HG02938 (cell line): Measurements from ENCODE around the gene ATP8A1.

Source experiments
- ATAC-seq: cut with Tn5 transposase; IDR thresholded peaks from one replicate; pipeline ENCODE4 v1.9.1; 2021; ENCODE audit warnings: mild to moderate bottlenecking, moderate library complexity; ENCODE audit not compliant: unreplicated experiment

ATP8A1 gene

DNA sequence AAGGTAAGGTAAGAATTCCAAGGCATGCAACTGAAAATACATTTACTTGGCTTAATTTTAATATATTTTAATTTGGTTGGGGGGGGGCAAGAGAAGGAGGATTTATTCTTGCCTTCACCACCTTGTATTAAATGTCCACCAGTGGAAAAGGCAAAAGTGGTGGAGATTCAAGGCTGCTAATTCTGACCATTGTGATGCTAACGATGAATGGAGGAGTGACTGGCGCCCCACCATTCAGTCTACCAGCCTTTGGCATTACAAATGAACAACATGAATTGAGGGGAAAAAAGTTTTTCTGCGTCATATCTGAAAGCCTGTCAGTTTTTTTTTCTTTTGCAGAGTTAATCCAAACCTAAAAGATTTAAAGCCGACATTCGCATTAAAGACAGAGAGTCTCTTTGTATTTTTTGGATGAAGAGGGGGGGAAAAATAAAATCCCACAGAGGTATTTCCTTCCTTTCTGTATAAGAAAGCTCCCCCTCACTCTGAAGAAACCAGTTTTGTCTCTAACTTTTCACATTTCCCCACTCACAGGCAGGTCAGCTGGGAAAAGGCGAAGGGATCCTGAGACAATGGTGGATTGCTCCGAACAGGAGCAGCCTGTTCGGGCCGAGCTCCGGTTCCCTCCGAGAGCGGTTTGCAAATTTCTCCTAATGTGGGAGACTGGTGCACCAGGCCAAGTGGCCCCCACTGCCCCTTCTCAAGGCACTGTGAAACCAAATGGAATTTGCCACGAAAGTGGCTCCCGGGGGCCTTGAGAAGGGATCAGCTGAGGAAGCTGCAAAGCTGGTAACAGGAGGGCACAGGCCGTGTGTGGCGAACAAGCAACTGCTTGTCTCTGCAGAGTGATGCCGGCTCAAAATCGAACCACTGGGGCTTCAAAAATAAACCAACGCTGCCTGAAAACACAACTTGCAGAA is 231.5 kb downstream of the ATP8A1 start:
- no peak for ATAC-seq

DNA sequence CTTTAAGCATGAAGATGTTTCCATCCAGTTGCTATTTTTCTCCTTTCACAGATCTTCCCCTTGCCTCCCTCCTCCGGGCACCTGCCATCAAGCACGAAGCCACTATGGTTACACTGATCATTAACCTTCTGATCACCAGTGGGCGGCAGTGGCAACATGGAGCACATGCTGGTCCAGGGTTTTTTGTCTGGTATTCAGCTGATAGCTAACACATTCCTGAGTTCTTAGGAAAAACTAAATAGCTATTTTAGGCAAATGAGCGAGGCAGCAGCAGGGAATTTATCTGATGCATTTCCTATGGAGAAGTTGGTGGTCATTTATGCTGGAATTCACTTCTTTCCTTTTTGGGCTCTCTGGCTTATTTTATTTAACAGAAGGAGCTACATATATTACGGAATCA is 236.8 kb downstream of the ATP8A1 start:
- no peak for ATAC-seq

DNA sequence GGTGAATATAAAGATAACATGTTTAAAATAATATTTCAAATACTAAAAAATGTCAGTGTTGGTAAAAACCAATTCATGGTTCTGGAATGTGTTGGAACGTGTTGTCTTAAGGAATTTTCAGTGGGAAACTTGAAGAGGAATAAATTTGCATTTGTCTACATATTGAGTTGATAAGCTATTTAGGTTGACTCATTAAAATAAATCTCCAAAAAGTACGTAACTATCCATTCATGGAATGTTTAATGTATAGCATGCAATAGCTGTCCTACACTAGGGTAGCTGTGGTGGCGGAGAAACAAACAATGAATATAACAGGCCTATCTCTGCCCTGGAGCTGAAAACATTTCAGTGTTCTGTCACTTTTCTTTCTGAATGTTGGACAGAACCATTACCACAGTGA is 239.4 kb downstream of the ATP8A1 start:
- ATAC-seq, result no peak

DNA sequence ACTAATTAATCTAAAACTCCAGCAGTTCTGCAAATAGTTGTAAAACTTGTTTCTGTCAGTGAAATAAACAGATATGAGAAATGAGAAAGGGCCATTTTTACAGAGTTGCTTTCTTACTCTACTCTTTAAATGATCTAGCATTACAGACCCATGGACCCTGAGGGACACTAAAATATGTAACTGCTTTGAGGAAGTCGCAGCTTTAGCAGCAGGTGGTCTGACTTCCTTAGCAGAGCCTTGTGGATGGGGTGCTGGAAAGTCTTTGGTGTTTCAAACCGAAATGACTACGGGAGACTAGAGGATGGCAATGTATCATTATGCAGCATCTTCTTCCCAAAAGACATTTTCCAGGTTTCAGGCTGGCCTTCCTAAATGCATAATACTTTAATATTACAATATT is 240.9 kb downstream of the ATP8A1 start:
- no peak for ATAC-seq

DNA sequence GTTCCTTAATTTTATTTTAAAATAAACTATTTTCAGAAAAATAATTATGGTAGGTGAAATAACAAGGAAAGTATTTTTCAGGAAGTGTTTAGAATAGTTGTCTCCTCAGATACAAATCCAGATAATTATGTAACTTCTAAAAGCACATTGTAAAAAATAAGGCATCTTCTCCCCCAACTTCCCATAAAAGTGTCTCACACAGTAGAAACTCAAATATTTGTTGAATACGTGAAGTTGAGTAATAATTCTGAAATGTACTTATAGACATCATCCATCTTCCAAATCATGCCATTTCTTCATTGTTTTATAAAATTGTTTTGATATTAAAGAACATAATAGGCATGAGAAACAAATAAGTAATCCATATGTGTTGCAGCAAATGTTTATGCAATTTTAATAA is 241.6 kb downstream of the ATP8A1 start:
- ATAC-seq, result no peak

DNA sequence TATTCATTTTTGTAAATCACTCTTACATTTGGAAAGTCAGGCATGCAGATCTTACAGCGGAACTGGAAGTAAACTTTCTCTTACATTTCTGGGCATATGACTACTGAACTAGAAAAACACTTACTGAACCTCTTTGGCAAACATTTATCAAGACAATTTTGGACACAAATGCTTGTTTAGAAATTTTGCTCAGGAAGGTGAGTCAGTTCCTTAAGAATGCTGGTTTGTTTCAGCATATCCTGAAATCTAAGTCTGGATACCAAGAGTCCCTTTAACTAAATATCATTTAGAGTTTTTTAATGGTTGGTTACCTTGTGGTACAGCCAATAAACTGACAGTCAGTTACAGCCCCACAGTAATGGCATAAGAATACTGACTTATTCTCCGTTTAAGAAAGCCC is 244.7 kb downstream of the ATP8A1 start:
- no peak for ATAC-seq

DNA sequence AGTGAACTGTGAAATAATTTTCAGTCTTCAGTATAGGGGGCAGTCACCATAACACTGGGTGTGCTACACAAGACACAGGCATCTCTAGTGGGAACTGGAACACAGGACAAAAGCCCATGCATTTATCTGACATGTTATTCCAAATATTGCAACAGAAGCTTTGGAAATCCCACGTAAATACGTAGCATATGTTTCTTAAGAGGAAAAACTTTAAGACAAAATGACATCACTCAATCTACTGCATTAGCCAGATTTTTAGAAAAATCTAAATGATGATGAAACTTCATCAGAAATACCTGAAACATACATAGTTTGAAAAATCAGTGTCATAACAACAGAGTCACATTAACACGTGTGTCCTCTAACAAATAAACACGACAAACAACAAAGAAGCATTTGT is 245.1 kb downstream of the ATP8A1 start:
- ATAC-seq, result no peak

DNA sequence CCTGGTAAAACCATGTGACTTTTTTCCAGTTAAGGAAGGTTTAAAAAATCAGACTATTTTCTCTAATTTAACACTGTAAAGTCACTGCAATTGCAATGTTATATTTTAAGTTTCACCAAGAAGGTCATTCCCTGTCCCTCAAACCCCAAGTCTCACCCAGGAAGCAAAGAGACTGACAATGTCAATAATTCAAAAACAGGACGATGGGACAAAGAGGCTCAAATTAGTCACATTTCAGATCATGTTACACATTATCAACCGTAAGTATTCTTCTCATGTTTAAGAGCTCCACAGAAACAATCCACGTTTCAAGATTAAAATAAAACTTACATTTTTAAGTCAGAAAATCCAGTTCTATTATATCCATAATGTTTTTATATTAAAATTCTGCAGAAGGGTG is 246.5 kb downstream of the ATP8A1 start:
- ATAC-seq, result no peak

DNA sequence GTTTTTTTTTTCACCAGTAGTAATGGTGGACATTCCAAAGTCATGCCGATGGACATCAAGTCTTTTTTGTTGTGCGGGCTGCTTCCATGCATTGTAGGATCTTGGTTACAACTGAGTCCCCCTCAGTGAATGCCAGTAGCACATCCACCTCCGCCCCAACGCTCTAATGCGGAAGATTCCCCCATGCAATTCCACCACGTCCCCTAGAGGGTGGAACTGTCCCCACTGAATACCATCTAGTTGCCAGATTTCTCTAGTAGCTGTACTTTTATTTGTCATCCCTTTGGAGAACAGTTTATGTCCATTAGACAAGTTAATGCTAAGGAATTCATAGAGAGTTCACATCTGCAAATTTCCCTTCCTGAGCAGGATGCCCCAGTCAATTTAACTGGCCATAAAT is 252.9 kb downstream of the ATP8A1 start:
- ATAC-seq, result no peak

DNA sequence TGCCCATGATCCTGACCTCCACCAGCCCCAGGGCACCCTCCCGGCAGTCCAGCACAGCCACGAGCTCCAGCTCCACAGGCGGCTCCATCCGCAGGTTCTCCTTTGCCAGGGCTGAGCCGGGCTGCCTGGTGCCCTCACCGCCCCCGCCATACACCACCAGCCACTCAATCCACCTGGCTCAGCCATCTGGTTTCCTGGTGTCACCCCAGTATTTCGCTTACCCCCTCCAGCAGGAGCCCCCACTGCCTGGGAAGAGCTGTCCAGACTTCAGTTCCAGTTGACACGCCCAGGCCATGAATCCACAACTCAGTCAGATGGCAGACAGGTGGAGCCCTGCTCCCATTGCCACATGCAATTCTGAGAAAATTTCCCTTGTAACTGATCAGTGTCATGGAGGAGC is 255.7 kb downstream of the ATP8A1 start:
- ATAC-seq, result no peak

DNA sequence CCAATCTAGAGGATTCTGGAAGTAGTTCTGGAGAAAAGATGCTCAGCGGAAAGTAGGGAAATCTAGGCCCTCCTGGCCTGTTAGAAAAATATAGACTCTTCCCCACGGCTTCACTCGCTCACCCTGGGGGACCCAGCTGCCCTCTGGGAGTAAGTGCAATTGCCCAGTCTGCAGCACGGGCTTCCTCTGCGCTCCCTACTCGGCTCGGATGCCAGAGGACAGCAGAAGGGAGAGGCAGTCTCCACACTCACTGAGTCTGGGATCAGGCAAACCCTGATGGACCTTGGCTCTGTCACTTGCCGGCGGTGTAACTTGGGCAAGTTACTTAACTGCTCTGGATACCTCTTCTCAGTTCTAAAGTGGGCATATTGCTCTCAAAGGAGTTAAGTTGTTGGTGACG is 257.5 kb downstream of the ATP8A1 start:
- ATAC-seq, result no peak

DNA sequence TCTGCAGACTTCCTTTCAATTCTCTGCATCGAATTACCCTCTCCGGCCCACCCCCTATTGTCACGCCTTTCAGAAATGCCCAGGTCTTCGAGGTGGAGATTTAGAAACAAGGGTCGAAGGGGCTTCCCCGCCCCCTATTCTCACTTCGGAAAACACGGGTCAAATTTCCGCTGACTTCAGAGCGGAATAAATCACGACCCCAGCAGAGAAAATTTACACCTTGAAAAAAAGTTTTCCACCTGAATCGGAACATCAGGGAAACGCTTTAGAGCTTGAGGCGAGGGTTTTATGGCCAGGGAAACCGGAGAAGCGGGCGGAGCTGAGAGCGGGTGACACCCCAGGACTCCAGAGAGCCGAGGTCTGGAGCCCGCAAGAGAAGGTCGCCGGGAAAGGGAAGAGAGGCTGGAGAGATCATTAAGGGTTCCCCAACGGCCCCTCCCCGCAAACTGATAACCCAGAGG is 258.0 kb downstream of the ATP8A1 start:
- ATAC-seq, result no peak

DNA sequence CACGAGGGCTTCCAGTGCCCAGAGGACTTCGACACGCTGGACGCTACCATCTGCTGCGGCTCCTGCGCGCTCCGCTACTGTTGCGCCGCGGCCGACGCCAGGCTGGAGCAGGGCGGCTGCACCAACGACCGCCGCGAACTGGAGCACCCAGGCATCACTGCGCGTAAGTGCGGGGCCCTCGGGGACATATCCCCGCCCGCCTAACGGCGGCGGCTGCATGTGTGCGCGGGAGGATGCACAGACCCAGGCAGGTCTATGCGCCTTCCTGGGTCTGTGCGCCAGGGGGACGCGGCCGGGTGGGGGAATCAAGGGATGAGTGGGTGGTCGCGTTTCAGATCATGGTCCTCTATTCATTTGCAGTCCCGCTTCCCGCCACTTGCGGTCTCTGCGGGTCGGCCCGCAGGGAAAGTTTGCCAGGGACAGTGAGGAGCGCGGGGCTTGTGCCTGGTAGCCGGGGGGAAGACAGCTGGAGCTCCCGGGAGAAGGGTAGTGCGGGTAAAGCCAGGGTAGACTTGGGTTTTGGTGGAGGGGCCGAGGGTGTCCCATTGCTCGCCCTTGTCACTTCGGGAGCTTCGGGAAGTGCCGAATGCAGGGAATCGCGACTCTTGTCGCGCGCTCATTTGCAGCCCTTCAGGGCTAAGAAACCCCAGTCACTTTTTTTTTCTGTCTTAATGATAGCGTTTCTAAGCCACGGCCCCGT is 258.6 kb downstream of the ATP8A1 start:
- ATAC-seq, result peak; percentile 33

DNA sequence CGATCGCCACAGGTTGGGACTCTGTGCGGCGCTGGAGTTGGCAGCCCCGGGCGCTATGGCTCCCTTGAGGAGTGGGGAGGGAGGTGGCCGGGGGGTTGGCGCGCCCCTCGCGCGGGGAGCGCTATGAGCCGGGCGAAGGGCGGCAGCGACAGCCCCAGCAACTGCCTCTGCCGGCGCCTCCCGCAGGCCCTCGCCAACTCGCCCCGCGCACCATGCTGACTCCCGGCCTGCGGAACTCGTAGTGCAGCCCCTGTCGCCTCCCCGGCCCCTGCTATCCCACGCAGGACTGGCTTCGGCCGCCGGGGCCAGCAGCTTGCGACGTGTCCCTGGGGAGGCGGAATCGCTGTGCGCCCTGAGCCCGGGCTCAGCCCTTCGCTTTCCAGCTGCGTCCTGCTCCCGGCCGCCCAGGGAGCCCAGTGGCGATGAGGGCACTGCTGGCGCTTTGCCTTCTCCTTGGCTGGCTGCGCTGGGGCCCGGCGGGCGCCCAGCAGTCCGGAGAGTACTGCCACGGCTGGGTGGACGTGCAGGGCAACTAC is 259.2 kb downstream of the ATP8A1 start:
- peak; percentile 36 for ATAC-seq

DNA sequence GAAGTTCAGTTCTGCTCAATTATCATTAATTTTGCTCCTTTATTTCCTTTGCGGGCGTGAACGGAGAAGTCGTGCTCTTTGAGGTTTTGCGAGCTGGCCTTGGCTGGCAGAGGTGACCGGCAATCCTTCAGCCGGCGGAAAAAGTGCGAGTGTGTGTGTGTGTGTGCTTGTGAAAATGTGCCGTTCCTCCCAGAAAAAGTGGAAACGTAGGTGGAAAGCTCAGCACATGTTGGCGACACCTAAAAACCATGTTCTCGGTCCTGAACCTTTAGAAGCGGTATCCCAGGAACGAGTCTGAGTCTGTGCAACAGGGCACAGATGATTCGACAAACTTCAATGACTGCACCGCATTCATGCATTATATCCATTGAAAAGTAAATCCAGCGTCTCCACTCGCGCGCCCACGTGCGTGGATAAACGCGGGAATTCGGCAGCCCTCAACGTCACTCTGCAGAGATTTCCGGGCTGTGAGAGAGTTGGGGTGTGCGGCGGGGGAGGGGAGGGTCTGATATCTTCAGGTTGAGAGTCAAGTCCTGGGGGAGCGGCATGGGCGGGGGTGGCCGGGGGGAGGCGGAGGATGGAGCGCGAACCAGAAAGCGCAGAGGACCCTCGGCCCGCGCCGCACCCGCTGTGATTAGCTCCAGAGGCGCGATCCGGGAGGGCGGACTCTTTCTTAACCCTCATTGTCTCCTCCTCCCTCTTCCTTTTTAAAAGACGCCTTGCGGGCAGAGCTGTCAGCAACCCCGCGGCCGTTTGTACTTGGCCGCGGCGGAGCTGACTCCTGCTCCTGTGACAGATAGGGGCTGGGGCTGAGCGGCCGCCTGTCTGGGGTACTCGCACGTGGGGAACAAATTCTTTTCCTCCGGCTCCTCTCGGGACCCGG is 259.9 kb downstream of the ATP8A1 start, which contains the start of gene SHISA3:
Gene SHISA3 (plus strand): TSS at position 737 of the 883 bp plus-strand sequence. CDS start 569 bp downstream, outside the sequence.
- peak; percentile 55 for ATAC-seq

DNA sequence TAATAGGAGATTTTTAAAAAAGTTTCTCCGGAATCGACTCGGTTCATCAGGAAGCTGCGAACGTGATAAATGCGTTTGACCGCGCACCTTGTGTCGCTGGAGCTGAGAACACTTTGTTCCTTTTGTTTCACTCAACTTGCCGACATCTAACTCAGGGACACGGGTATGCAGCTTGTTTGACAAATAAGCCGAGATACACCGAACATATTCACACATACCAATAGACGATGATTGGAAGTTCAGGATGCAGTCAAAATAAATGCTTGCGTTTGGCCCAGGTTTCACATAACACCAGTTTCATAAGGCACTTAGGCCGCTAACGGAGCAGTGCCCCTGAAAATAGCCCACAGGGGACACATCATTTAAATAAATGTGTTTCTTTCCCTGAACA is 260.5 kb downstream of the ATP8A1 start:
- no peak for ATAC-seq

DNA sequence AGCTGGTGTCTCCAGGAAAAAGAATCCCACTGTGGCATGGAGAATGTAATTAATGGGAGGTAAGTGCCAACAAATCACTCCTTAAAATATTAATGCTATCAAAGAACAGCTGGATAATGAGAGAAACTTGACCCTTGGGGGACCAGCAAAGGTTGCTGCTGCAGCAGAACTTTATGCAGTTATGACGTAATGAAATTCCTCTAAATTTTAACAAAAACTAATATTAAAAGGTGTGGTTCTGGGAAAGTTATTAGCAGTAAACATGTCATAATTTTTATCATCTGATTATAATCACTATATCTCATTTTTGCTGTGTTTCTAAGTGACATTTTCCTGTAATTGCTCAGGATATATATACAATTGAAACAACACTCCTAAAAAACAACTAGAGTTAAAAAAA is 261.3 kb downstream of the ATP8A1 start:
- ATAC-seq, result no peak

DNA sequence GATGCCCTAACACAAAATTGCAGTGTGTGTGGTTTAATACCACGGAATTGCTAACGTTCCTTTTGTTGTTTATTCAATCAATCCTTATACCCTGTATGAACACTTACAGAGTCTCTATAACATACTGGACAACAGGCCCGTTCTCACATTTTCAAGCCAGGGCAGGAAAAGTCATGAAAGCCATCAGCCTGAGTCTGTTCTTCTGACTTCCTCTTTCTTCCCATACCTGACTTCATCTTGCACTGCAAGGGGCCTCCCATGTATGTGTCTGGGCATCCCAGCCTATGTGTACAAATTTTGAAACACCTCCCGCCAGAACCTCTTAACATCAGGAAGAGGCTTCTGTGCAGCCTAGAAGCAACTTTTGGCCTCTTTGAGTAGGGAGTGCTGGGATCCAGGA is 264.5 kb downstream of the ATP8A1 start:
- ATAC-seq, result no peak

DNA sequence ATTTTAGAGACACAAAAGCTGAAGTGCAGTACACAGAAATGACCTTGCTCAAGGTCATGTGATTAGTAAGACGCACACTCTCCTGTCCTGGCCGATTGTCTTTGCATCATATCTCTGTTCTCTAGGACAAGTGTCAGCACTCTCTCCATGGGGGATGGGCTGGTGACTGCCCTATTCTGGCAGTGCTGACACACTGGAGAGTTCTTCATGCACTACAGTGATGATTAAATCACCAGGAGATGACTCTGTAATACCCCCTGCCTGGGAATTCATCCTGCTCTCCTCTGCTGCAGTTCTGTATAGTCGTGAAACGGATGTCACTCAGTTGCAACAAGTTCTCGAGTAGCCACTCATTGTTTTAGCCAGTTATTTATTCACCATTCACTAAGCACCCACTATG is 264.9 kb downstream of the ATP8A1 start:
- no peak for ATAC-seq

DNA sequence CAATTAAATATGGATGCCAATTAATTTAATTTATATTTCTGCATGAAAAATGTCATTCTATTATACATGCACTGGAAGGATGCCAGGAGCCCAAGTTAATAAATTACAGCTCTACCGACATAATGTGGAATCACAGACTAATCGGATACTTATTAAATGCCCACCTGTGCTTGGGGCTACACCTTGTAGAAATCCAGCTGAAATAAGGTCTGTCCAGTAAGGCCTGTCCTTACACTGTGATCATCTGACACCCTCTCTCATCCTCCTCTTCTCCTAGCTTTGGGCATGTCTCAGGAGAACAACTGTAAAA is 265.6 kb downstream of the ATP8A1 start:
- ATAC-seq, result no peak
